COLO668 (cell line): ENCODE data around the gene PTPRT.

Experiments
- DNase-seq: peaks from one replicate; lab custom pipeline; 2025; ENCODE audit not compliant: unreplicated experiment; lab: John Stamatoyannopoulos, UW

The PTPRT gene

DNA sequence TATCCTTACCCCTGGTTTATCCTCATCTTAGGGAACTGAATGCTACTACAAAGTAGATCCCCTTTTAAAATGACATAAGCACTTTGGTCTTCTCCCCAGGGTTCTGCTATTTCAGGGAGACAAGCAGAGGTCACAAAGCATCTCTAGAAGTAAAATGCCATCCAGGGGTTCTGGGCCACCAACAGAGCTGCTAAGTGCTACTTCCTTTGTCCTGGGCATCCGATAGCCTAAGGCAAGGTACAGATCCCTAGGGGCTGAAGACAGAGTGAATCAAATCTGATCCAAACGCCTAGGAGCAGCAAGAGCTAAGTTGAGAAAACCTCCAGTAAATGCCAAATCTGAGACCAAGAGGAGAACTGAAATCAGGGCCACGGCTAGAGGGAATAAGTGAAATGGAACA lies 161.2 kb downstream of the PTPRT start:
- no peak for DNase-seq

DNA sequence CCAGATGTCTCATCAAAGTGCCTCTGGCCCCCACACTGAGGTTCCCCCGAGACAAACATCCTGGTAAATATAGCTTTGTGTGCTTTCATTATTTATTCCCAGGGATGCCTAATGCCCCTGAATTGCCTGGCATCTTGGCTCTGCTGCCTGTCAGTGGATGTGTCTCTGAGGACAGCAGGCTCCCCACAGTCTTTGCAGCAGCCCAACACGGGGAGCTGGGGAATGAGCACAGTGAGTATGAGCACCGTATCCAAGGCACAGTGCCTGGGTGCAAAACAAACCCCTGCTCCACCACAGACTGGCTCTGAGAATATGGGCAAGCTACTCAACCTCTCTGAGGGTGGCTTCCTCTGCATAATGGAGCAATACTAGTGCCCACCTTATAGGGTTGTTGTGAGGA lies 165.9 kb downstream of the PTPRT start:
- DNase-seq = no peak

DNA sequence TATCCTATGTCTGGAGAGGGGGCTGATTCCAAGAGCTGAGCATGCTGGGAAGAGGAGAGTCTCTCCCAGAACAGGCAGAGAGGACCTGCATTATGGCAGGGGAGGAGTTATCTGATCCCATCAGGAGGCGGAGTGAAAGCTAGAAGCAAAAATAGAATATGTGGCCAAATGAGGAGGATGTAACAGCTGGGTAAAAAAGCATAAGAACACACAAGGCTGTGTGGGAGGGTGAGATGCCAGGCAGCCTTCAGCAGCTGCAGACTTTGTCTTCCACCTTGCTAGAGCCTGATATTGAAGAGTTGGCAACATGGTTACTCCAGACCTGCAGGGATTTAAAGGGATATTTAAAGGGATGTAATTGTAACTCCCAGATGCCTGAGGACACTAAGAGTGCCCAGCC lies 167.1 kb downstream of the PTPRT start:
- no peak for DNase-seq

DNA sequence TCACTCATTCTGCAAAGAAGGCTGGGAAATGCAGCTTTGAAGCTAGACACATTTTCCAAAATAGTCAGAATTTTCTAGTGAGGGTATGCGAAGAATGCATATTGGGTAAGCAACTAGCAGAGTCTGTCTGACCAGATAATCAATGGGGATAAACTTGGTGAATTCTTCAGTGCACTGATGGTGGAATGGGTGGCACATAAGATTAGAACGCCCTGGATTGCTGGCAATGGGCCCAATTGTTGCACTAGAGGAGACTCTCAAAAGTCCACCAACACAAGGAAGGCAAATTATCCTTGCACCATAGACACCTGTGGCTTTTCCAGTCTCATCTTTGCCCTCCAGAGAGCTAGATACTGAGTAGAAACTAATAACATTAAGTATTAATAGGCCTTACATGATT lies 167.6 kb downstream of the PTPRT start:
- DNase-seq = no peak

DNA sequence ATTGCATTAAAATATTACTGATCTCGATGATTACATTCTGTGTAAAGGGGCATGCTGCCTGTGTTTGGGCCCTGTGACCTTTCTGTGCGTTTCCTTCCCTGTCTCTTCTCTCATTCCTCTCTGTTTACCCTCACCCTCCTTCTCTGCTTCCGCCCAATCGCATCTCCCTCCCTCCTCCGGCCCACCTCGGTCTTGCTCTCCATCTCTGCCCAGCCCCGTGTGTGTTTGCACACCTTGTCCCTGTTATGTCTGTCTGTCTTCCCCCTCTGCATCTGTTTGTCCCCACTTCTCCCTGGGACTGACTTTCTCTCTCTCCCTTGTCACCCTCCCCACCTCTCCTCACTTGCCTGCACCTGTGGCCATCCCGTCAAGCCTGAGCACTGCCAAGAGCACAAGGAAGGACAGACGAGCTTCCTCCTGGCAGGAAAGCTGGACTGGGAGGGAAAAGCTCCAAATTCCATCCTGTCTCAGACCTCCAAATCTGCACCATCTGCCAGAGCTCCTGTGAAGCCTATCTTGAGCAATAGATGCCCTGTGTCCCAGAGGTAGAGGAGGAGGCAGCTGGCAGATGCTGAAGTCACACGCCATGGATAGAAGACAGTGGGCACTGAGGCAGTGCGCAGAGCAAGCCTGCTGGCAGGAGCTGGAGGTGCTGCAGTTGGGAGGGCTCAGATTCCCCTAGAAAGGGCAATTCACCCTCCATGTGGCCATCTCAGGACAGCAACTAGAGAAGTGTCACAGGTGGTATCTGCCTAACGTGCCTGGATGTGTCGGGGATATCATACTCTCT lies 172.3 kb downstream of the PTPRT start:
- DNase-seq = no peak

DNA sequence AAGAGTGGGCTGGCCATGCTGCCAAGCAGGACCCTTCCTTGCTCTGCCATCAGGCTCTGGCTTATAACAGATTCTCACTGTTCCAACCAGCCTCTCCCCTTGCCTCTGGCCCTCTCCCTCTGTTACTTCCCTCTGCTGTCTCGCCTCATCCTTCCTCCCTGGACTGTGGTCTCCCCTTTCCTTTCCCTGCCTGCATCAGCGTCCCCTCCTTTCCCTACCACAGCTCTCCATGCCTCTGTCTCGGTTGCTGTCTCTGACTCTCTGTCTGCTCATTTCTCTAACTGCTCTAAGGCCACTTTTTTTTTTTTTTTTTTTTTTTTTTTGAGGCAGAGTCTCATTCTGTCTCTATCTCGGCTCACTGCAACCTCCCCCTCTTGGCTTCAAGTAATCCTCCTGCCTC lies 173.4 kb downstream of the PTPRT start:
- no peak for DNase-seq

DNA sequence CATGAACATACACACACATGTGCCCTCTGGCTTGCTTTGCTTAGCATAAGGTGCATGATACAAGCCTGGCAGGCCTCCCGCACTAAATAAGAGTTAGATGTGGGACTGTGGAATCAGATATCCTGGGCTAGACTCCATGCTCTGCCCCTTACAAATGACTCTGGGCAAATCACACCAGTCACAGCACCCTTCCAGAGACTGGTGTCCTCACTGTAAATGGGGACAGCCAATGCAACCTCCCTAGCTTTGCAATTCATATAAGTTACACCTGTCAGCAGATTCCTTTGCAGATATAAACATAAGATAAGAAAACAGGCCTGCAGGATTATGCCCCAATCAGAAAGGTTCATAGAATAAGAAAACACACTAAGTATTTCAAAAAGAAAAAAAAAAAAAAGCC lies 174.1 kb downstream of the PTPRT start:
- no peak for DNase-seq

DNA sequence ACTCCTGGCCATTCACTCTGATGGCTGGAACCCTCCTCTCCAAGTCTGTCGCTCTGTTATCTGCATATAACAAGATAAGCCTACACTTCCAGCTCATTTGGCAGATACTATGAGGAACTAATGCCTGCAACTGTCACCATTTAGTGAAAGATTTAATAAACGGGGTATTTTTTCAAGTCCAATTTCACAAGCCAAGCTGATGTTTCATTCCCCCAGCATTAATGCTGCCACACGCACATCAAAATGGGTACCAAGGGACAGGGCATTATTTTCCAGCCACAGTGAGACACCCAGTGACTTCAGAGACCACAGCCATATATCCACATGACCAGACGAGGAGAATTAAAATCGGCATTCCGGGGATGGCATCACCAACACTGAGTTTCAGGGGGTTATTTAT lies 175.5 kb downstream of the PTPRT start:
- no peak for DNase-seq

DNA sequence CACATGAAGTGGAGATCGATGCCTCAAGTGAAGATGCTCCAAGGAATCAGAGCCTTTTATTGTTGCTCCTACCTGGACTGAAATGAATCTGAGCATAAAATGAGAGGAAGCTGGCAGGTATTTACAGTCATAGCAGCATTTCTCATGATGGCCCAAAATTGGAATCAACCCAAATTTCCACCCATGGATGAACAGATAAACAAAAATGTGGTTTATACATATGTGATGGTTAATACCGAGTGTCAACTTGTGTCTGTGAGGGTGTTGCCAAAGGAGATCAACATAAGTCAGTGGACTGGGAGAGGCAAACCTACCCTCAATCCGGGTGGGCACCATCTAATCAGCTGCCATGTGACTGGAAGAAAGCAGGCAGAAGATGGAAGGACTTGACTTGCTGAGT lies 178.2 kb downstream of the PTPRT start:
- no peak for DNase-seq

DNA sequence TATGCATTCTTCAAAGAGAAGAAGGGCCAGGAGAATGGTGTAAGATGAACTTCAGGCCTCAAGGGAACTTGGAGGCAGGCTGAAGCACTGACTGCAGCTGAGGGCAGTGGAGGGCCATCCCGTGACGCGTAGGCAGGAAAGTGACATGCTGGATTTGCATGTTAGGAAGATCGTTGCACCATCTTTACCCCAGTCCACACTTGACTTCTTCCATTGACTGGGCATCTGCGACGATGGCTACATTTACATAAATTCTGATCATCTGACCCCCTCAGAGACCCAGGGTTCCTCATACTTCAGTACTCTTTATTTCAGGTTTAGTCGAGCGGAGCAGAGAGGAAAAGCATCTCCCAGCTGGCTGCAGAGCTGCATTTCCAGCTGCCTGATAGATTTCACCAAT lies 180.2 kb downstream of the PTPRT start:
- DNase-seq = no peak

DNA sequence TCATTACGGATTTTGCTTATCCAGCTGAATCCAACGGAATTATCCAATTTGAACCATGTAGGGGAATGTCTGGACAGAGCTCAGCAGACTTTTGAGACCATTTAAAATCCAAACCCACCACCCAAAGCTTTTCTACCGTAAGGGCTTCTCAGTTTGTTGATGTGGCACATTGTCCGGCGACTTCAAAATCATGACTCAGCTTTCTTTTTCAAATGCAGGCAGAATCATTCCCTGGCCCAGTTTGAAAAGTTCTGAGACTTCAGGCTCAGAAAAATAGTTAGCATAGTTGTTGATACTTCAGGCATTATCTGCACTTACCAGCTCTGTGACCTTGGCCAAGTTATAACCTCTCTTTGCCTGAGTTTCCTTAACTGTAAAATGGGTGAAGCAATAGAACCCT lies 182.2 kb downstream of the PTPRT start:
- no peak for DNase-seq

DNA sequence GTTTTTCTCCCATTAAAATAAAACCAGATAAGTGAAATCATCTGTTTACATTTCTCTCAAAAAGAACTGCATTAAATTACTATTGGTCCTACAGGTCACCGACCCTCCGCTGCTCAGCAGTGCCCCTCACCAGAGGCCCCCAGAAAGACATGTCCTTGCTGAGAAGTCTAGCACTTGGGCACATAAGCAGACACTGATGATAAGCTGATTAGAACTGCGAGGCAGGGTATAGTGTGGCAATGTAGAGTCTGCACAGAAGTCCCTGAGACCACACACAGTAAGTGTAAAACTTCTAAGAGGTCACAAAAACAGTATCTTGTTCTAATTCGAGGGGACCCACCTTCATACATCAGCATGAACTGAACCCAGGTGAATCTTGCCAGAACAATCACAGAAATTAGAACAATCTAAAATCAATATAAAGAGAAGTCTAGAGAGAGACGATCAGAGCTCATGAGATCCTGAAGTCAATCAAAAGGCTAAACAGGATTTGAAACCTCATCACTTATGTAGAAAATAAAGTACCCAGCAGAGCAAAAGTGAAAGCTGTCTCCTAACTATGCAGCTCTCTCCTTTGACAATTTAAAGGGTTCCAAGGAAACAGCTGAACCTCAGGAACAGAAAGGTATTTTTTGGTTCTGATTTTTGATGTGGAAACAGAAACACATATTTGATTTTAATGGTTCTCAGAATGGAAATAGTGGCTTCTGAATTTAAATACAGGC lies 182.9 kb downstream of the PTPRT start:
- DNase-seq = no peak

DNA sequence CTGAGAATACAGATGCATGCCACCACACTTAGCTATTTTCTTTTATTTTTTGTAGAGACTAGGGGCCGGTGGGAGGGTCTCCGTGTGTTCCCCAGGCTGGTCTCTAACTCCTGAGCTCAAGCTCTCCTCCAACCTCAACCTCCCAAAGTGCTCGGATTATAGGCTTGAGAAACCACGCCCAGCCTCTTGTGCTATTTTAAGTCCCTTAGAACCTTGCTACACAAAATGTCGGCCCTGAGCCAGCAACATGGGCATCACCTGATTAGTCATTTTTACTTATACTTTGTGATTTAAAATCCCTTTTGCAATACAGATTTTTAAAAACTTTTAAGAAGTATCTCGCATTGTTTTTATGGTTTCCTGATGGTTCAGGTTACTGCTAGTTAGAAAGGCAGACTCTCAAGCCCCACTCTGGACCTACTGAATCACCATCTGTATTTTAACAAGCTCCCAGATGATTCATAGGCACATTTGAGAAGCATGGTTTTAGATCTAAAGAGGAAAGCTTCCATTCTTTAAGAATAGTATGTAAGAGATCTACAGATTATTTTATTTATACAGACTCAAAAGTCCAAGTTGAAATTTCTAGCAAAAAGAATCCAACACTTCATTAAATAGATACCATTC lies 186.3 kb downstream of the PTPRT start:
- DNase-seq = no peak

DNA sequence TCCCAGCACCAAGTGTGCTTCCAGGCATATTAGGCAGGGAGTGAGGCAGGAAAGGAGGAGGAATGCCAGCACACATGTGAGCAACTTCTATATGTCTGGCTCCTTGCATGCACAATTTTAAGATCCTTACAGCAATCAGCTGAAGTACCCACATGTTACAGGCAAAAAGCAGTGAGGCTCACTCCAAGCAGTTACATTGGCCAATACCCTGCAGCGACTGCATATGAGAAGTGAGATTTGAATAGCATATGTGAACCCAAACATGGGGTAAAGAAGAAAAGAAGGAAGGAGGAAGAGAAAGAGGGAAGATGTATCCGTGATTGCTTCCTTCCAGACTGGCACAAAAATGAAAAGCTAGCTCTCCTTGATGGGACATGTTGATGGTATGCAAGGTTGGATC lies 193.6 kb downstream of the PTPRT start:
- no peak for DNase-seq

DNA sequence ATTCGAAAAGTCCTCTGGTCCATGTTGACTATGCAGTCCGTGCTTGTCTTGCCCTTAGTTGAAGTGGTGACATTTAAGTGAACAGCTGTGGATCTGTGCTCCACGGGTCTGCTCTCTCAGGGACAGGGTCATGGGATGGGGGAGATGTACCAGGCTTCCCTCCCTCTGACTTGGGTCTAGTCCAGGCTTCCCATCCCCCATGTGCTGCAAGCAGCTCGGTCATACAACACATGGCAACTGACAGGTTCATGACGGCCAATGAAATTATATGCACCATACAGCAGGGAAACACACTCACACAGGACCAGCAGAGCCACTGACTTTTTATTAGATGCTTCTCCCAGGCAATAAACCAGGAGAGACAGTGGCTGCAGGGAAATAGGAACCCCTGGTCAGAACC lies 201.4 kb downstream of the PTPRT start:
- DNase-seq = no peak

DNA sequence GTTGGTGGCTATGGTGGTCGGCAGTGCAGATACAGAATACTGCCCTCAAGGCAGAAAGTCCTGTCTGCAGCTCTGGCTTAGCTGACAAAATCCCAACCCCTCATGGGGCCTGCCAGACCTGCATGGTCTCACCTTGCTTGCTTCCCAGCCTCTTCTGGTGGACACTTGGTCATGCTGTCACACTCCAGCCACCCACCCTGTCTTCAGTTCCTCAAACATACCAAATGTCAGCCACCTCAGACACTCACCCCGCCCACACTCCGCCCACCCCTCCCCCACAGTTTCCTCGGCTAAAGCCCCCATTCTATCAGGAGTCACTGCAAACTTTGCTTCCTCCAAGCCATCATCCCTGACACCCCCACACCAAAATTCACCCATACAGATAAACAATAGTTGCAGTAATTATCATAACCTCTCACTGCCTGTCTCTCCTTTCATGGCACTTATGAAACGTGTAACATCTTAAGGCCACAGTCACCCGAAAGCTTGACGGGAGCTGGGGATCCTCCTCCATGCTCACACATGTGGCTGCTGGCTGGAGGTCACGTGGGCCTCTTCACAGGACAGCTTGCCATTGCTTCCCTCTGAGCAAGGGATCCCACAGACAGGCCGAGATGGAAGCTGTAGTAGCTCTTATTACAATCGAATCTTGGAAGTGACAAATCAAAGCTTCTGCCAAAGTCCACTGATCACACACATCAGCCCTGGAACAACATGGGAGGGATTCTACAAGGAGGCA lies 202.2 kb downstream of the PTPRT start:
- DNase-seq = no peak

DNA sequence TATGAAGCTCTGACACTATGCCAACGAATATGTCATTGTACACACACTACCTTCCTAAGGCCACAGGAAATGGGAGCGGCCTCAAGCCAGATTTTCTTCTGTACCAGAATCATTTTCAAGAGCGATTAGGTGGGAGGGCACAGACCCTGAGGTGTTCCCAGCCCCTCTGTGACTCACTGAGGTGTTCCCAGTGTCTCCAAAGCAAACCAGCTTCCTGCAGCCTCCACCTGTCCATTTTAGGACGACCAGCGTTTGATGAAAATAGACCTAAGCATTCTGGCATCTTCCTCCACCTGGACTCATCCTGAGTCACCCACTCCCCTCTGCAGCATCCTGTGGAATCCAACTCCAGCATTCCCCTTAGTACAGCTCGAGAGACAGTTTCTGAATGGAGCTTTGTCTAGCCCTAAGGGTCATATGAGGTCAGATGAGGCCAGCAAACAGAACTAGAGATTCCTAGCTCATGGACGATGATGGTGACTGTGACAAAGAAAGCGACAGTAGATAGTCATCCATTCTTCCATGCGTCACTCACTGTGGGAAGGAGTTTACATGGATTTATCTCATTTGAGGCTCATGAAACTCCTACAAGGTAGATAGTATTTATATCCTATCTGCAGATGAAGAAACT lies 203.4 kb downstream of the PTPRT start:
- DNase-seq = no peak

DNA sequence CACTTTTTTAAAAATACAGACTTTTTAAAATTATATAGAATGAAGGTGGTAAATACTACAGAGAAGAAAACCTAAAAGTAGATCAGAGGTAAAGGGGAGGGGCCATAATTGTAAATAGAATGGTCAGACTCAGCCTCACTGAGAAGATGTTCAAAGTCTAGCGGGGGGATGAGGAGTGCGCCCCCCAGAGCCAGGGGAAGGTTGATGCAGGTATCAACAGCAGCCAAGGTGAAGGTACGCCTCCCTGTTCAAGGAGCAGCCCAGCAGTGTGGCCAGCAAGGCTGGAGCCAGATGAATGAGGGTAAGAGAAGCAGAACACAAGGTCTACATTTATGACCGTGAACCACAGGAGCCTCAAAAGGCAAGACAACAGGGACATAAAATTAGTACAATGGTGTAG lies 204.1 kb downstream of the PTPRT start:
- DNase-seq = no peak

DNA sequence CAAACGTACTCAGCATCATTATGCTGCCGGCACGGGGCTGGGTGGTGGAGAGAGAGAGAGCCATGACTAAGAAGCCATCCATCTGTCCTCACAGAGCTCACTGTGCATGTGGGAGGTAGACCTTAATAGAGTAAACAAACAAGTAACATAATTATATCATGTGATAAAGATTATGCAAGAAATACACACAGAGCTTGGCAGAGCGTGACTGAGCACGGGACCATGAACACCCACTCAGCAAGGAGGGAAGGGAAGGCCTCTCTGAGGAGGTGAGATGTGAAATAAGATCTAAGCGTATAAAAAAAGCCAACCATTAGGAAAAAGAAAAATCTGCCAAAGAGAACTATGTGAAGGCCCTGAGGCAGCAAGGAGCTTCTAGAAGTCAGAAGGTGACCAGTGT lies 207.5 kb downstream of the PTPRT start:
- peak; percentile 34 for DNase-seq

DNA sequence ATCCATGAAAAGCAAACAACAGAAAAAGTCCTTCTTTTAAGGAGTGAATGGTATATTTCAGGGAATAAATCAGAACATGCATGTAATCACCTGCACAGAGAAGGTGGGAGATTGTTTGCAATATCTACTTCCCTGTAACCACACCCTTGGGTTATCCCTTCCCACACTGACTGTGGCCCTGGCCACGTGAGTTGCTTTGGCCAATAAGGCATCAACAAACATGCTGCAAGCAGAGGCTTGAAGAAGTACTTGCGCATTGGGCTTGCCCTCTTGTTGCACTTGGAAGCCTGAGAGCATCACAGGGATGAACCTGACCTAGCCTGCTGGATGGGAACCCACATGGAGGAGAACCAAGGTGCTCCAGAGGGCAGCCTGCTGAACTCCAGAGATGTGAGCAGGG lies 208.5 kb downstream of the PTPRT start:
- no peak for DNase-seq

DNA sequence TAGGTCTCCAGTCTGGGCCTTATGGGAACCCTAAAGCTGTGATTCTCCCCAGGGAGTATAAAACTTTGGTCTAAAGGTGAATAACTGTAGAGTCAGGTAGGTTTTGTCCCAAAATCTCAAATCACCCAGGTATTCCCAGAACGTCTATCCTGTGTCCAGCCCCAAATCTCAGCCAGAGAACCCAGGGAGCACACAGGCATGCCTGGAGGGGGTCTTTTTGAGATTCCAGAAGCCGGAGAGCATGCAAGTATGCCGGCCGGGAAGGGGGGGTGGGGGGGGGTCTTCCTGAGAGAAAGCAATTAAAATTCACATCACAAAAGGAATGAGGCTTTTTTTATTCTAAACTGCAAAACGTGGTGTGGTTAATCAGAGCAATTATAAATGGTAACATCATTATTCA lies 210.0 kb downstream of the PTPRT start:
- no peak for DNase-seq
